HG03558 (cell line): ENCODE measurements around the gene MTMR2.
"Not testable (repeated sequence)": the region's sequence is repeated elsewhere in the genome, so short reads cannot be mapped to it uniquely, and the experiment has no call there.

Experiments used
- ATAC-seq: cut with Tn5 transposase; IDR thresholded peaks from one replicate; pipeline ENCODE4 v1.9.1; 2021; ENCODE audit warnings: moderate number of reproducible peaks; ENCODE audit not compliant: unreplicated experiment; ENCODE audit errors: extremely low read depth

Gene MTMR2

DNA sequence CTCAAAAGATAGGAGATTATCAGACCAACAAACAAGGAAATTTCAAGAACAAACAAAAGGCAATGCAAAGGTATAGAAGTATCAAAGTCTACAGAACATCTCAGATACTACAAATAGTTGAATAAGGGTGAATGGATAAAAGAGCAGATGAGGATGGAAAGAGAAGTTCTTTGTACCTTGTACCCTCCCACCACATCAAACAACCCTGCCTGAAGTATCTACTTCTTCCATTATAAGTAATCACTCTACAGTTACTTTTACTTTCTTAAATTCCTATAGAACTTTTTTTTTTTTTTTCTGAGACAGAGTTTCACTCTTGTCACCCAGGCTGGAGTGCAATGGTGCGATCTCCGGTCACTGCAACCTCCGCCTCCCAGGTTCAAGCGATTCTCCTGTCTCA, 35.1 kb downstream of the MTMR2 start:
- ATAC-seq: no peak

DNA sequence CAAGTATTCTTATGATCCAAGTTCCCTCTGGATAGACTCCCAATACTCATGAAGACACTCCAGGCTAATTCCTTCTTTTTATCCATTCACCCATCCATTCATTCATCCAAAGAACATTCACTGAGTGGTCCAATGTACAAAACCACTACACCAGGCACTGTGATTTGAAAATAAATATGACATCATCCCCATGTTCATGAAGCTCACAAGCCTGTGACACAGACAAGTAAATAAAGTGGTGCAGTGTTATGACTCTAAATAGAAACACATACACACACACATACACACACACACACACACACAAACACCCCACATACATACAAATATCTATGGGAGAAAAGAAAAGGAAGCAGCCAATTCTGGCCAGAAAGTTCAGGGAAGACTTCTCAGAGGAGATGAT, 35.5 kb downstream of the MTMR2 start:
- no peak for ATAC-seq

DNA sequence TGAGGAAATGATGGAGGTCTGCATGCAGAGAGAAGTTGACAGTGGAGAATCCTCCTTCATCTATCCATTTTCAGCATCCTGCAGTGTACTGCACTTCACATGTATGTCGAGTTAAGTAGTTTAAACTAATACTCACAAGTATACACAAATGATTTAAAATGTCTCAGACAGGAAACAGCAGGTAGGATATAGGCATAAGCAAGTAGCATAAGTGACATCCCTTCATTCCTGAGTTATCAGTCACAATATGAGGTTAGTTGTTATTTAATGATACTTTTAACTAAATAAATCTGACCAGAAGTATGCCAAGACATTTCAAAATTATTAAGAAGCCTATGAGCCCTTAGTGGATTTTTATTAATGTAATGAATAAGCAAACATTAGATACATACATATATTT, 37.4 kb downstream of the MTMR2 start:
- ATAC-seq: no peak

DNA sequence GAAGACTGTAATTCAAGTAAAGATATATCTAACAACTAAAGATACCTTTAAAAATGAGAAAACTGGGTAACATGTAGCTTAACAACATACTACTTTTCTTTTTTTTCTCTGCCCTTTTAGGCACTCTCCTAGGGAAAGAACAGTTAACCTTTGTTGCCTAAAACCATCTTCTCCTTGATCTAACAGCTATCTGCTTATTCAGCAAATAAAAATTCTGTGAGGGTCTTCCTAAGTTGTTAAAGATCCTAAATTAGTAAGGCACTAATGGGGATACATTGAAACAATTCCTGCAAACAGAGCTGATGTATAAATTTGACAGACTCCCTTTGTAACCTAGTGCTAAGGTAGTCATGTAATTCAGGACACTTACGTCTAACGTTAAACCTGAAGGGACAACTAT, 39.1 kb downstream of the MTMR2 start:
- ATAC-seq: no peak

DNA sequence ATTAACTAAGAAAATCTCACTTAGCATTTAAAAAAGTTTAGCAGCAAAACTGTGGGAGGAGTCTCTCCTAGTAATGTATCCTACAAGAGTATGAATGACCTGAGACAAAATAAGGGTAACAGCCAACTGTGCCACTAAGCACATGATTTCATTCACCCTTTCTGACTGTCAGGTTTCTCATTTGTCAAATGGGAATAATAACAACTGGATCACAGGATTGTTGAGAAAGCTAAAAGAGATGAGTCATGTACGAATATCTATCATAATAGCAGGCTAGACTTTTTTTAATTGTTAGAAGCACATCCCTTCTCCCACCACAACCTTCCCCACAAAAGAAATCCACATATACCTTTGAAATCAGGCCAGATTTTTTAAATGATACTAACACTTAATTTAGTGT, 39.5 kb downstream of the MTMR2 start:
- ATAC-seq: no peak

DNA sequence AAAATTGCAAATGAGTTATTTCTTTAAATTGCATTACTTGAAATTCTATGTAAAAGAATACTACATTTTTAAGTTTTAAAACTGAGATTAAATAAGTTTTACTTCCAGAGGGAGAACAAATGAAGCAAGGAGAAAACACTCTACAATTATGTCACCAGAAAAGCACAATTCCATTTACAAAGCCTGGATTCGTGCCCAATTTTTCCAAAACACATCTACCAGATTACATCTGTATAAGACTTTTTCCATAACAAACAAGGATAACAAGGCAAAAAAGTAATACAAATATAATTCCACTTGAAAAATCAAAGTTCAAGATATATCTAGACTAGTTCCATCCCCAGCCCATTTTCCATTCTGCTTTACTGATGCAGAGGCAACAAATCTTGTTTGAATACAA, 40.5 kb downstream of the MTMR2 start:
- ATAC-seq: no peak

DNA sequence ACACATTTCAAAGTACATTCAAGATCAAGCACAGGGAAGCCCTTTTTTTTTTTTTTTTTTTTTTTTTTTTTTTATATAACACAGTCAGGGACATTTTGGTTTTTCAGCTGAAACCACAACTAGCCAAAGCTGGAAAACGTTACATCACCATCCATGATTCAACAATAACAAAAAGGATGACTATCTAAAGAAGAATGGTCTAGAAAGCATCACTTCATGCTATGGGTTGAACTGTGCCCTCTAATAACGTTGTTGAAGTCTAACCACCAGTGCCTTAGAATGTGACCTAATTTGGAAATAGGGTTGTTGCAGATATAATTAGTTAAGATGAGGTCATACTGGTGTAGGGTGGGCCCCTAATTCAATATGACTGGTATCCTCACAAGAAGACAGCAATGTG, 46.6 kb downstream of the MTMR2 start:
- ATAC-seq: no peak

DNA sequence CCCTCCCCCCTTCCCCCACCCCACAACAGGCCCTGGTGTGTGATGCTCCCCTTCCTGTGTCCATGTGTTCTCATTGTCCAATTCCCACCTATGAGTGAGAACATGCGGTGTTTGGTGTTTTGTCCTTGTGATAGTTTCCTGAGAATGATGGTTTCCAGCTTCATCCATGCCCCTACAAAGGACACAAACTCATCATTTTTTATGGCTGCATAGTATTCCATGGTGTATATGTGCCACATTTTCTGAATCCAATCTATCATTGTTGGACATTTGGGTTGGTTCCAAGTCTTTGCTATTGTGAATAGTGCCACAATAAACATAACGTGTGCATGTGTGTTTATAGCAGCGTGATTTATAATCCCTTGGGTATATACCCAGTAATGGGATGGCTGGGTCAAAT, 53.0 kb downstream of the MTMR2 start:
- not testable (repeated sequence) for ATAC-seq

DNA sequence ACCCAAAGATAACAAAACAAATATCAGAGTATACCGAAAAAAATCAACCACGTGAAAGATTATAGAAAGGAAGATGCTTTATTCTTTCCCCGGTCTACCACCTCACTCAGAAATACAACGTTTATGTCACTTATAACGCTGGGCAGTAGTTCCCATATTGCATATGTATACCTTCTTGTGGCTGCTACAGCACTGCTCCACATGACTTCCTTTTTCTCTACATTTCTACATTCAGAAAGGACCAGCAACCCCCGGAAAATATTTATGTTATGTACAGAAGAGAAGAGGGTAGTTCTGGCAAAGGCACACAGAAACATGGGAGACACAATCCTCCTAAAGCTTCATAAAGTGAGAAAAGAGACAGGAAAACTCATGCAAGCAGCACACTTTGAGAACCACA, 56.8 kb downstream of the MTMR2 start:
- no peak for ATAC-seq

DNA sequence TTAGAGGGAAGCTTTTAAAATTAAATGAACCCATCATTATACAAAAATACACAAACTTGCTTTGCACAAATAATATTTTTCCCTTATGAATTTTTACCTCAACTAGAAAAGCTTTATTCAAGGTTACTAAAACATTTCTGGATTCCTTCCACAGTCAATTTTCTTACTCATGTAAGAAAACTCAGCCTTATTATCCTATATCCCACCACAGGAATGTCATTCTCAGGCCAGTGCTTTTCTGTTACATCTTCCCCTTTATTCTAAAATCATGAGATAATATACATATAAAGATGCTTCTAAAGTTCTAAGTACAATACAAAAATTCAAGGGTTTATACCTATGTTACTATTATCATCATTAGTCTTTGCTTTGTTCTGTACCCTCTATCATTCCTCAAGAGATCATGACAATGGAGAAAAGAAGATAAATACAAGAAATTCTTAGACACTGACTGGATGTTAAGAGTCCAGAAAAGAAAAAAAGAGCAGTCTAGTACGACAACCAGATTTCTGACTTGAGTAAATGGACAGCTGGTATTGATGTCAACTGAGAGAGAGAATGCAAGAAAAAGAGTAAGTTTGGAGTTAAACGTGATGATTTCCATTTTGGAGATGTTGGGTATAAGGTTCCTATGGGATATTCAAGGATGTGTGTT, 60.3 kb downstream of the MTMR2 start:
- no peak for ATAC-seq

DNA sequence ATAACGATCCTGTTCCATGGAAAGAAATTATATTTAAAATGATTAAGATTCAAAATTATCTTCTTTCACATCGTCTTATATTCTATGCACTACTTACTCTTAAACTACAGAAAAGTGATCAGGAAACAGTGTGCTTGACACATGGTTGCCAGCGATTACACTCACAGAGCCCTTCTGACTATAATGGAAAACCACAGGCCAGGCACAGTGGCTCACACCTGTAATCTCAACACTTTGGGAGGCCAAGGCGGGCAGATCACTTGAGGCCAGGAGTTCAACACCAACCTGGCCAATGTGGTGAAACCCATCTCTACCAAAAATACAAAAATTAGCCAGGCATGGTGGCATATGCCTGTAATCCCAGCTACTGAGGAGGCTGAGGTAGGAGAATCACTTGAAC, 63.9 kb downstream of the MTMR2 start:
- not testable (repeated sequence) for ATAC-seq

DNA sequence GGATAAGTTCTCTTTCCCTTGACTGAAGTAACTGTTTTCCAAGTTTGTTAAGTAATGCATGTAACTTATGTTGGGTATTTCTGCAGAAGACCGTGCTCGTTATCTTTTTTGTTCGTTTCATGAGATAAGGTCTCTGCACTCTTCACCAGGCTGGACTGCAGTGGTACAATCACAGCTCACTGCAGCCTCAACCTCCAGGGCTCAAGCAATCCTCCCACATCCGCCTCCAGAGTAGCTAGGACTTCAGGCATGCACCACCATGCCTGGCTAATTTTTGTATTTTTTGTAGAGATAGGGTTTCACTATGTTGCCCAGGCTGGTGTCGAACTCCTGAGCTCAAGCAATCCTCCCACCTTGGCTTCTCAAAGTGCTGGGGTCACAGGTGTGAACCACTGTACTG, 69.5 kb downstream of the MTMR2 start:
- not testable (repeated sequence) for ATAC-seq

DNA sequence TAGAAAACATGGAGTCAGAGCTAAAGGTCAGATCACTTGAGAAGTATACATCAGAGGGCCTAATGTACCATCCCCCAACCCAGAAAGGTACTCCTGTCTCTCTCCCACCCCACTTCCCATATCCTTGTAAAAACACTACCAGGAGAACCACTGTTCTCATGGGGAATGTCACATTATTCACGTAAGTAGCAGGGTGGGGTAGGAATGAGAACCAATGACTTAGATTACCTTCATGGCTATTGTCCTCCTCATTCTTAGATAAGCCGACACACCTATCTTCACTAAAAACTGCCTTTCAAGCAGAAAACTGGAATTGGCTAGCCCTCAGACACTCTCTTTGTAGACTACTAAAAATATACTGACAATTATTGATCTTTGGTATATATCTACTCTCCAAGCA, 70.0 kb downstream of the MTMR2 start:
- ATAC-seq: no peak

DNA sequence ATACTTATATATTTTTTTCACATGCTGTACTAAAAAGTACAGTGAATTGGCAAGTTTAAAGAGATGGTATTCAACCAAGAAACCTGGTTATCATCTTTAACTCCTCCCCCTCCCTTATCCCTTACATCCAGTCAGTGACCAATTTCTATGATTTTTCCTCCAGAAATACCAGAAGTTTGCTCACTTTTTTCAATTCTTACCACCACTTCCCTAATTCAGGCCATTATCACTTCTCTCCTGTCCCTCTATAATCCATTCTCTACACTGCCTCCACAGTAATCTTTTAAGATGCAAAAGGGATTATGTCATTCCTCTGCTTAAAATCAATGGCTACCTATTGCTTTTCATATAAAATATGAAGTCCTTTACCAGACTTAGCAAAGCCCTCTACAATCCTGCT, 70.8 kb downstream of the MTMR2 start:
- ATAC-seq: no peak

DNA sequence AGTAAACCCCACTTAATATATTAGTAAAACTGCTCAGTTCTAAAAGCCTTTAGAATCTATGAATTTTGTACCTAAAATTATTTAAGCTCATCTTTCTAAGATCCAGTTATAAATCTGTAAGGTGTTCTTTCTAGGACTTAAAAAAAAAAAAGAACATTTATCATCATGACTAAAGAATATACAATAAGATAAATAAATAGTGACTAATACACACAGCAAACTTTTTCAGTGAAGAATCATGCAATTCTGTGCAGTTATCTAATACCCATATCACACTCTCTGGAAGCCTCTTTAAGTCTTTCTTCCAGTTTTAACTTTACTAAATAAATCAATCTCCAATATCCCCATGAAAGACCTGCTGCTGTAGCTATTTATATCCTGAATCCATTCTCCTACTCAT, 73.8 kb downstream of the MTMR2 start:
- no peak for ATAC-seq

DNA sequence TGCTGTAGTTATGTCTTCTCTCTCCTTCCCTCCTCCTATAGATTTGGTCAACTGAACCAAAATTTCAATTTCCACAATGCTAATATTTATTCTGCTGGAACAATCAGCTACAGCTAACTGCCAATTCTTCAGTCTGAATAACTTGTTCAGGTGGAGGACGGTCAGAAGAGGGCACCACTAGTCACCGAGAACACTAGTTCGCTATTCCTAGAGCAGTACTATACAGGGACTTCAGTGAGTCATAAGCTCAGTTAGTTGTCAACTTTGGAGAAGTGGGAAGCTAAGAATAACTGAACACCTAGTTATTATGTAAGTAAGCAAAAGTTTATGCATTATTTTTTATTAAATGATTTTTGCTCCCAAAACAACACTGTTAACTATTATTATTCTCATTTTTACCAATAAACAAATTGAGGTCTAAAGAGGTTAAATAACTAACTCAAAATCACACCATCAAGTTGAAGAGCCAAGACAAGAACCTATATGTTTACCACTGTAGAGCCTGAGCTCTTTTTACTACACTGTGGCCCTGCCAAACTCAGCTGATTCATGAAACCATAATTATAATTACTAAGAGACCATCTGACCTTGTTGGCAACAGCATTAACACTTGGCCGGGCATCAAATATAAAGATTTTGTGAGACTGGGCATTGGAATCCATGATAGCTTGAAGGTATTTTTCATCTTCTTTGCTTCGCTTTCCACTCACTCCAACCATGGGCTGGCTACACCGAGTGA, 74.7 kb downstream of the MTMR2 start:
- ATAC-seq: peak; percentile 56

DNA sequence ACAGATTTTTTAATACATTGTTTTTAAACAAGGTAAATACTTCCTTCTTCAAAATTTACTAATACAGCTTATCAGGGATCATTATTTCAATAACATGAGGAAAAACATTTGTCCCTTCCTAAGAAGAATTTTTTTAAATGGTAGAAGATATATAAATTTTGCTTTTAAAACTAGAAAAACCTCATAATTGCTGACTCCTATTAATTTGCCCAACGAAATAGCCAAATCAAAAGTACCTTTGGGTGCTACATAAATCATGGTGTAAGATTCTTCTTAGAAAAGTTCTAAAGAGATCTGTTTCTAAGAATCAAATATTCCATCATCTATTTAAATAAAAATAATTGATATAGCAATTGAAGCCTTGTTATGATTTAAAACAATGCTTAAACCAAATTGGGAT, 78.7 kb downstream of the MTMR2 start:
- ATAC-seq: no peak

DNA sequence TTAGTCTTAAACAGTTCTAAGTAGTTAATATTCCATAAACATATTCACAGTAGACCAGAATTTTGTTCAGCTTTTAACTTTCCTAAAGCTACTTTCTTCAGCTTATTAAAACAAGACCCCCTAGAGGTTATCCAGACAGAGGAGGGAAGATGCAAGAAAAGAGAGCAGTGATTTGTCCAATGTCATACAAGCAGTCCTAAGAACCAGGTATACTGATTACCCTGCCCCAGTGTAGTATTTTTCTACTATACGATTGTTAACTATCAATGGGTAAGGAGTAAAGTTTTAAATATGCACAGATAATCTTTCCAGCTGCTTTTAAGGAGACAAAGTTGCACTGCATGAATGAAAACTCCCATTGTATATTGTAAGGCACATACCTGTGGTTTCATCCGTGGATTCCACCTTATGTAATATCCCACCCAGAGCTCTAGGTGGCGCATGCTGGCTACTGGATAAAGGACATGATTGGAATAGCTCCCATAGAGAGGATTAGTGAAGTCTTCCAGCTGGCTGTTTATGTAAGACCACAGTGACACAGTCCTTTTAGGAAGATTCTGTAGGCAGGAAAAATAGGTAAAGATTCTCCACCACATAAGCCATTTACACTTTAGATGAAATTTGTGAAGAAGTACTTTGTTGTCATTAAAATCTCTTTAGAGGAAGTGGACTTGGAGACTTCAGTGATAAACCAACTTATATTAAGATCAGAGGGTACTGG, 88.0 kb downstream of the MTMR2 start:
- ATAC-seq: peak; percentile 82

DNA sequence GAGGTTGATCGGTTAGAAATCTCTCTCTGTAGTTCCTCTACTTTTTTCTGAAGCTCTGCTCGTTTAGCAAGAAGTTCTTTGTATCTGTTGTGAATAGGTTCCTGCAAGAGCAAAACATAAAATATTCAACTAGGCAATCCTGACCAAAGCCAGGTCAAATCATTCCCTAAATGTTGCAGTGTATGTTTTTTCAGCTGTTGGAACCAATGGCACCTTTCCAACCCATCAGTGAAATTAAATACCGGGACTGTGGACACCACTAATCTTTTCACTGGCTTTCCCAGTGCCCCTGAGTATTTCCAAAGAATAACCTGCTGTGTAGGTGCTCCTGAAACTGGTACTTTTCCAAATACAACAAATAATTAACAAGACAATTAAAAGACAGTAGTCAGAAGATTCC, 88.6 kb downstream of the MTMR2 start:
- no peak for ATAC-seq

DNA sequence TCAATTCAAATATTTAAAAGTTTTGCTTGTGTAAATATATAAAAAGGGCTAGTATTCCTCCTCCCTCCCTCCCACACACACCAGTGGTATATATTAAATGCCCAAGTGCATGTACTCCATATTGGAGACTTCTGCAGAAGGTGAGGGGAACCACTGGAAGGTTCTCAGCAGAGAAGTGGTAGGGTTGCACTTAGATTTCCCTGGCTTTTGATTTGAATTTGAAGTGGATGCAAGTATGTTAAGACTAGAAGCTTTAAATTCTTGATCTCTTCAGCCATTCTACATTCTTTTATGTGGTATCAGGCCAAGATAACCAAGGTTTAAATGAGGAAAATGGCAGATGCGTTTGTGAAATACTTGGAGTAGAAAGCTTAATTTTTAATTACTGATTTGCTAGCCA, 90.5 kb downstream of the MTMR2 start:
- no peak for ATAC-seq

DNA sequence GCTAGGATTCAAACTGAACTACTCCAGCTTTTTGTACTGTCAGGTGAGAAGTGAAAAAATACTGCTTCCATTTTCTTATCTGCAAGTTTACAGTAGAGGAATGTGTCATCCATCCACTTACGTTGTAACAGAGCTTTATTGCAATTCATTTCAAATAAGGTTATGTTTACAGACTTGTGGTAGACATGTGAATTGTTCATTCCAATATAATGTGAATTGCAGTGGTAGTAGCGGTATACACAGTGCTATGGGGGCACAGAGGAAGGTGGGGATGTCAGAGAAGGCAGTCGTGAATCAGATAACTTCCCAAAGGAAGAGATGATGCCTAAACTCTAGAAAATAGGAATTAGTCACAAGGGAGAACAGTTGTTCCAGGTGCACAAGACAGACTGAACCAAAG, 91.1 kb downstream of the MTMR2 start:
- ATAC-seq: no peak
